Nephron progenitor cell (in vitro differentiated cells): ENCODE results near the gene DAP.

Experiments used
- DNase-seq: peaks from one replicate; pipeline ENCODE4 v3.0.0; 2021
- H3K27ac Mint-ChIP-seq: 2 replicates; pipeline ENCODE4 v1.8.0; 2021; ENCODE audit warnings: mild to moderate bottlenecking, moderate library complexity, mixed read lengths
- H3K27me3 Mint-ChIP-seq: 2 replicates; pipeline ENCODE4 v1.8.0; 2021; ENCODE audit warnings: mild to moderate bottlenecking, low read depth, mixed read lengths; ENCODE audit not compliant: poor library complexity
- H3K36me3 Mint-ChIP-seq: 2 replicates; pipeline ENCODE4 v1.8.0; 2021; ENCODE audit warnings: low read depth, mixed read lengths
- H3K4me1 Mint-ChIP-seq: 2 replicates; pipeline ENCODE4 v1.8.0; 2021; ENCODE audit warnings: mixed read lengths
- H3K4me3 Mint-ChIP-seq: 2 replicates; pipeline ENCODE4 v1.8.0; 2021; ENCODE audit warnings: mild to moderate bottlenecking, moderate library complexity, mixed read lengths
- H3K9me3 Mint-ChIP-seq: 2 replicates; pipeline ENCODE4 v1.8.0; 2021; ENCODE audit warnings: mild to moderate bottlenecking, moderate library complexity, mixed read lengths
- TF ChIP-seq, protein P1 (sequence below): fragments of 200-600 bp; sonication (generic); IDR thresholded peaks from 2 replicates; pipeline ENCODE4 v1.5.0; 2021; ENCODE audit warnings: antibody characterized with exemption

DAP gene

DNA sequence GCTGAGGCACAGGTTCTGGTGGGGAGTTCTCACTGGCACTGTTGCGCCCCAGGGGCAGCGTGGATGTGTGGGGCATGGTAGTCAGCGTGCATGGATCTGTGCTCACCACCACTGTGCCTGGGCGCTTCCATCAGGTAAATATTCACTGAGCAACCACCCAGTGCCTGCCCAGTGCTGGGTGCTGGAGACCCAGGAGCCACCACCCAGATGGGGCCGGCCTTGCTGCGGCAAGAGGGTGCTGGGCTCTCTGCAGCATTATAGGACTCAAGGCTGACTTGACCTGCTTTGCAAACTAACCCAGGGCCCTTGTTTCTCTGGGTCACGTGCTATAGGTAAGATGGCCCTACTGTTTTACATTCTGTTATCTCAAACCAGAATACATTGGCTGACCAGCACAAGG is 60.5 kb downstream of the DAP start:
- H3K27ac Mint-ChIP-seq = no peak overlapping the region
- no peak for DNase-seq
- H3K4me1 Mint-ChIP-seq = peaks cover 25% of the 10 kb centered on the region
- no peak overlapping the region for H3K4me3 Mint-ChIP-seq
- no peaks in the 10 kb centered on the region for H3K9me3 Mint-ChIP-seq
- H3K36me3 Mint-ChIP-seq = peaks cover 6% of the 10 kb centered on the region
- TF ChIP-seq, protein P1, sequence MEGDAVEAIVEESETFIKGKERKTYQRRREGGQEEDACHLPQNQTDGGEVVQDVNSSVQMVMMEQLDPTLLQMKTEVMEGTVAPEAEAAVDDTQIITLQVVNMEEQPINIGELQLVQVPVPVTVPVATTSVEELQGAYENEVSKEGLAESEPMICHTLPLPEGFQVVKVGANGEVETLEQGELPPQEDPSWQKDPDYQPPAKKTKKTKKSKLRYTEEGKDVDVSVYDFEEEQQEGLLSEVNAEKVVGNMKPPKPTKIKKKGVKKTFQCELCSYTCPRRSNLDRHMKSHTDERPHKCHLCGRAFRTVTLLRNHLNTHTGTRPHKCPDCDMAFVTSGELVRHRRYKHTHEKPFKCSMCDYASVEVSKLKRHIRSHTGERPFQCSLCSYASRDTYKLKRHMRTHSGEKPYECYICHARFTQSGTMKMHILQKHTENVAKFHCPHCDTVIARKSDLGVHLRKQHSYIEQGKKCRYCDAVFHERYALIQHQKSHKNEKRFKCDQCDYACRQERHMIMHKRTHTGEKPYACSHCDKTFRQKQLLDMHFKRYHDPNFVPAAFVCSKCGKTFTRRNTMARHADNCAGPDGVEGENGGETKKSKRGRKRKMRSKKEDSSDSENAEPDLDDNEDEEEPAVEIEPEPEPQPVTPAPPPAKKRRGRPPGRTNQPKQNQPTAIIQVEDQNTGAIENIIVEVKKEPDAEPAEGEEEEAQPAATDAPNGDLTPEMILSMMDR = no peak
- no peaks in the 10 kb centered on the region for H3K27me3 Mint-ChIP-seq

GRCh38 chr5:10699987-10700386 is 61.0 kb downstream of the DAP start:
- peaks cover 24% of the 10 kb centered on the region for H3K4me1 Mint-ChIP-seq

GRCh38 chr5:10699281-10699874 is 61.7 kb downstream of the DAP start:
- peaks cover 25% of the 10 kb centered on the region for H3K4me1 Mint-ChIP-seq
- no peak overlapping the region for H3K4me3 Mint-ChIP-seq
- DNase-seq = no peak
- H3K27me3 Mint-ChIP-seq = no peaks in the 10 kb centered on the region
- H3K27ac Mint-ChIP-seq = no peak overlapping the region
- H3K9me3 Mint-ChIP-seq = no peaks in the 10 kb centered on the region
- no peaks in the 10 kb centered on the region for H3K36me3 Mint-ChIP-seq
- TF ChIP-seq, protein P1 = no peak

More at GRCh38 chr5:10699987-10700386, 61.0 kb downstream of the DAP start:
- DNase-seq = no peak
- no peaks in the 10 kb centered on the region for H3K9me3 Mint-ChIP-seq
- no peak overlapping the region for H3K4me3 Mint-ChIP-seq
- TF ChIP-seq, protein P1 = no peak
- peak overlapping the region; percentile 31 for H3K27ac Mint-ChIP-seq
- H3K27me3 Mint-ChIP-seq = no peaks in the 10 kb centered on the region
- H3K36me3 Mint-ChIP-seq = peaks cover 1% of the 10 kb centered on the region

DNA sequence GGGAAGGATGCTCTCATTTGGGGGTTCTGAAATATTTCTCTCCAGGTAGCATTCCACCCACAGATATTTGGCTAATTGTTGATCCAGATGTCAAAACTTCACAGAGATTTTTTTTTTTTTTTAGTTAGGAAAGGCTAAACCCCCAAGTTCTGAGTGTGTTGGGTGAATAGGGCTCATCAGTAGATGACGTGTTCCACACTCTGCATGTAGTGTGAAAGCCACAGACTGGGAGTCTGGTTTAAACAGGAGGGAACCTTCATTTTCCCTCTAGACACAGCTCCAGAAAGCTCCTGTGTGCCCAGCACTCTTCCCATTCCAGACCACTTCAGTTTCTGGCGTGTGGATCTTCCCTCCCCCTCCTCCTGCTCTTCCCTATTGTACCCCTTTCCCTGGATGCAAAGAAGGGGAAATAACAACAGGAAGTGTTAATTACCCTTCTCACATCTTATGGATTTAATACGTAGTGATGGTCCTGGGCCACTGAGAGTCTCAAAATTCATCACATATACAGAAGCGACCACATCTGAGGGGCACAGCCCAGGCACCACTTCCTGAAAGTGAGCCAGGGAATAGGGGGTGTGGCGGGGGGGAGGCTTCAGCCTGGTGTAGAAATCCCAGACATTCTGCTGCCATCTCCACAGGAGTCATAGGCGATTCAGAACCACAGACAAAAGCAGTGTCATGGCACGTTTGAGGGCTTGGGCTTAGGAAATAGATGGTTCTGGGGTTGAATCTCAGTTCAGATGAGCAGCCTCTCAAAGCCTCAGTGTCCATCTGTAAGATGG is 65.1 kb downstream of the DAP start:
- Mint-ChIP-seq H3K4me1 (peaks cover 16% of the 10 kb centered on the region), H3K36me3 (no peaks in the 10 kb centered on the region), H3K9me3 (no peaks in the 10 kb centered on the region), H3K4me3 (no peak overlapping the region), H3K27ac (no peak overlapping the region), H3K27me3 (no peaks in the 10 kb centered on the region)
- no peak for DNase-seq
- TF ChIP-seq, protein P1 = no peak

DNA sequence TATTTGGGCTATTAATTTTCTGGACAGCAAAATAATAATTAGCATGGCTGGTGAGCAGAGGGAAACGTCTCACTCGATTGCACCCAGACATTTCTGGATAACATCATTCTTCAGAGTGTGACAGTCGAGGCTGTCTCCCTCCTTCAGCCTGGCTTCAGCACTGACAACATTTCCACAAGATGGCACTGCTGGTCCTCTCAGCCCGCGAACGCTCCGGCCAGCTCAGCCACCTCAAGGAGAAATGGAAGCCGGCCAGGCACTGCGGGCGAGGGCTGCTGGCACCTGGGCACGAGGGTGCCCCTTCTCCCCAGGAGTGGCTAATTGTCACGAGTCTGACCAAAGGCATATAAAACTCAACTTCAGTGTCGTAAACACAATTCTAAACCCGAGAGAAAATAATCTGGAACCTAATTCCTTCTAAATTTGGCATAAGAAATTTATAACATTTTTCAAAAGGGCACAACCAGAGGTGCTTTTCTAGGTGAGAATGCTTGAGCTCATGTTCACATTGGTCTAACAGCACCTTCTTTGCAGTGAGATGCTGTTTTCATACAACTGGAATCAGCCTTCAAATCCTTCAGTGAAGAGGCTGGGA is 65.9 kb downstream of the DAP start:
- Mint-ChIP-seq H3K36me3 (peaks cover 4% of the 10 kb centered on the region), H3K27ac (peak overlapping the region; percentile 81), H3K27me3 (no peaks in the 10 kb centered on the region), H3K4me3 (no peak overlapping the region), H3K9me3 (no peaks in the 10 kb centered on the region), H3K4me1 (peaks cover 19% of the 10 kb centered on the region)
- TF ChIP-seq, protein P1 = peak; percentile 73
- peak; percentile 69 for DNase-seq
